ENCODE results near the gene RND3. TPM values are rescaled to one million over a fixed set of nuclear protein-coding genes. Genes with fewer than 3 reads are reported as not detected.
A peak's percentile ranks its signal among the peaks of the same experiment; 100 is the strongest.

RND3 gene
- total and polyA plus RNA-seq, 8 donors: 28.3 to 134 (median 107) TPM

- DNase-seq (no peak), ATAC-seq (no peak)
- no peaks in the 10 kb centered on the region for H3K9me3 ChIP-seq
- no peaks in the 10 kb centered on the region for H3K4me1 ChIP-seq
- H3K27me3 ChIP-seq: no peaks in the 10 kb centered on the region
- H3K4me3 ChIP-seq: no peak overlapping the region
- no peaks in the 10 kb centered on the region for H3K36me3 ChIP-seq
- no peak overlapping the region for H3K27ac ChIP-seq
- TF ChIP-seq, protein P1, sequence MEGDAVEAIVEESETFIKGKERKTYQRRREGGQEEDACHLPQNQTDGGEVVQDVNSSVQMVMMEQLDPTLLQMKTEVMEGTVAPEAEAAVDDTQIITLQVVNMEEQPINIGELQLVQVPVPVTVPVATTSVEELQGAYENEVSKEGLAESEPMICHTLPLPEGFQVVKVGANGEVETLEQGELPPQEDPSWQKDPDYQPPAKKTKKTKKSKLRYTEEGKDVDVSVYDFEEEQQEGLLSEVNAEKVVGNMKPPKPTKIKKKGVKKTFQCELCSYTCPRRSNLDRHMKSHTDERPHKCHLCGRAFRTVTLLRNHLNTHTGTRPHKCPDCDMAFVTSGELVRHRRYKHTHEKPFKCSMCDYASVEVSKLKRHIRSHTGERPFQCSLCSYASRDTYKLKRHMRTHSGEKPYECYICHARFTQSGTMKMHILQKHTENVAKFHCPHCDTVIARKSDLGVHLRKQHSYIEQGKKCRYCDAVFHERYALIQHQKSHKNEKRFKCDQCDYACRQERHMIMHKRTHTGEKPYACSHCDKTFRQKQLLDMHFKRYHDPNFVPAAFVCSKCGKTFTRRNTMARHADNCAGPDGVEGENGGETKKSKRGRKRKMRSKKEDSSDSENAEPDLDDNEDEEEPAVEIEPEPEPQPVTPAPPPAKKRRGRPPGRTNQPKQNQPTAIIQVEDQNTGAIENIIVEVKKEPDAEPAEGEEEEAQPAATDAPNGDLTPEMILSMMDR (IDR thresholded peaks at IDR 0.05): no peak
- intact Hi-C loops (cut with DNase I): no loop called here
These were observed 37.6 kb downstream of the RND3 start for GRCh38 chr2:150449856-150450255.

- no peak overlapping the region for H3K4me3 ChIP-seq
- no peak overlapping the region for H3K27ac ChIP-seq
- H3K9me3 ChIP-seq: no peaks in the 10 kb centered on the region
- H3K36me3 ChIP-seq: no peaks in the 10 kb centered on the region
- ATAC-seq (no peak), DNase-seq (no peak)
- H3K4me1 ChIP-seq: no peaks in the 10 kb centered on the region
- TF ChIP-seq, protein P1 (IDR thresholded peaks at IDR 0.05): no peak
- intact Hi-C loops (cut with DNase I): no loop called here
- H3K27me3 ChIP-seq: no peaks in the 10 kb centered on the region
These were observed 42.1 kb downstream of the RND3 start for GRCh38 chr2:150445398-150445797.

DNA sequence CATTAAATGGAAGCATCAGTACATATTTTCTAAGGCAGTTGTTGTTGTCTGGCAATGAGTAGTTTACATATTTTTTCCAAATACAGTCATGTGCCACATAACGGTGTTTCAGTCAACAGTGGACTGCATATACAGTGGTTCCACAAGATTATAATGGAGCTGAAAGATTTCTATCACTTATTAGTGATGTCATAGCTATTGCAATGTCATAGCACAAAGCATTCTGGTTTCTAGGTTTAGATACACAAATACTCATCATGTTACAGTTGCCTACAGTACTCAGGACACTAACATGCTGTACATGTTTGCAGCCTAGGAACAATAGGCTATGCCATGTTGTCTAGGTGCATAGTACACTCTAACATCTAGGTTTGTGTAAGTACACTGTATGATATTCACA is 45.0 kb downstream of the RND3 start:
- H3K4me1 ChIP-seq: no peaks in the 10 kb centered on the region
- H3K9me3 ChIP-seq: no peaks in the 10 kb centered on the region
- no peak for ATAC-seq
- no peaks in the 10 kb centered on the region for H3K36me3 ChIP-seq
- TF ChIP-seq, protein P1 (IDR thresholded peaks at IDR 0.05): no peak
- intact Hi-C loops (cut with DNase I): no loop called here
- H3K27ac ChIP-seq: no peak overlapping the region
- no peak for DNase-seq
- no peaks in the 10 kb centered on the region for H3K27me3 ChIP-seq
- no peak overlapping the region for H3K4me3 ChIP-seq

GRCh38 chr2:150441784-150442183 is 45.7 kb downstream of the RND3 start:
- H3K27ac ChIP-seq: no peak overlapping the region
- H3K27me3 ChIP-seq: no peaks in the 10 kb centered on the region
- no peak for ATAC-seq
- no peak overlapping the region for H3K4me3 ChIP-seq
- no peaks in the 10 kb centered on the region for H3K4me1 ChIP-seq
- intact Hi-C loops (cut with DNase I): no loop called here
- no peaks in the 10 kb centered on the region for H3K9me3 ChIP-seq
- DNase-seq: peak in 1 of 4 donors; percentile 44
- H3K36me3 ChIP-seq: no peaks in the 10 kb centered on the region
- TF ChIP-seq, protein P1 (IDR thresholded peaks at IDR 0.05): no peak

- no peaks in the 10 kb centered on the region for H3K9me3 ChIP-seq
- ATAC-seq: no peak
- no peaks in the 10 kb centered on the region for H3K36me3 ChIP-seq
- H3K27me3 ChIP-seq: no peaks in the 10 kb centered on the region
- intact Hi-C loops (cut with DNase I): no loop called here
- H3K4me3 ChIP-seq: no peak overlapping the region
- no peak for DNase-seq
- H3K4me1 ChIP-seq: no peaks in the 10 kb centered on the region
- H3K27ac ChIP-seq: no peak overlapping the region
- TF ChIP-seq, protein P1 (IDR thresholded peaks at IDR 0.05): no peak
These were observed 46.2 kb downstream of the RND3 start for GRCh38 chr2:150441226-150441625.

All from left lung (tissue), 10 donors.